ENCODE measurements around the gene ENAM.
A peak's percentile ranks its signal among the peaks of the same experiment; 100 is the strongest.
"Not testable (repeated sequence)": the region's sequence is repeated elsewhere in the genome, so short reads cannot be mapped to it uniquely, and the experiment has no call there.

The ENAM gene

DNA sequence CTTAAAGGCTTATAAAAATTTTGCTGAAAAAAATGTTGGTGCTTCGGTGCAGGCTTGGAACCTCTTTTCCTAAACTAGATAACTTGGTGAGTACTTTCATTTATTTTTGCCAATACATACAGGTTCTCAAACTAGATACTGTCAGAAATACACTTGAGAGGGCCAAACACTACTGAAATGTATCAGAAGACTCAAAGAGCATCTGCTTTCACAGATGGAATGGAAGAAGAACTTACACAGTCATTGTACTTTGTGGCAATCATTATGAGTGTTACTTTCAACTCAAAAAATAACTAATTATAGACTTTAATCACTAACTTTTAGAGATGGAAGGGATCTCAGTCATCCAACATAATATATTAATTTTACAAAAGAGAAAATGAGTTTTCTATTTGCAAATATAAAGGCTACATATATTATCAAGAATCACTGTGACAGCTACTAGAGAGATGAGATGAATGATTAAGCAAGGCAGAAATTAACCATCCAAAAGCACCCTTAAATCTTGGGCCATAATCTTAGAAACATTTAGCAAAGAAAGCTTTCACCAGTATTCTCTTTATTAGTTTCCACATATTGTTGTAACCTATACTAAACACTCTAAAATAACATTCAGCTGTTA lies 1.0 kb downstream of the ENAM start:
- peak; percentile 38 to 49 for ATAC-seq

DNA sequence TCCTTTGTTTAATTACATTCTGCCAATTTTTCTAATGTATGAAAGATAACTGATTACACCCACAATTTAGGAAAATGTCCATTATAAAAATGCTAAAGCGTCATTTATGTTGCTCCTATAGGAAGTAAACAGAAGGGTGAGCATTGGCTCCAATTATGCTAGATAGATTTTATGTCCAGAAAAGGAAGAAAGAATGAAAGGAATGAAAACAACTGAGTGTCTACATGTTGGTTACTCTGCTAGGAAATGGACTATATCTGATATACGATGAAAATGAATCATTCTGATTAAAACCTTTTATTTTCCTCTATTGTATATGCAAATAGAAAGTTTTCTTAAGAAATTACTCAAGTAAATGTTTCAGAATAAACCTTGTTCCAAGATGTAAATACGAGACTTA lies 1.6 kb downstream of the ENAM start:
- no peak for ATAC-seq

DNA sequence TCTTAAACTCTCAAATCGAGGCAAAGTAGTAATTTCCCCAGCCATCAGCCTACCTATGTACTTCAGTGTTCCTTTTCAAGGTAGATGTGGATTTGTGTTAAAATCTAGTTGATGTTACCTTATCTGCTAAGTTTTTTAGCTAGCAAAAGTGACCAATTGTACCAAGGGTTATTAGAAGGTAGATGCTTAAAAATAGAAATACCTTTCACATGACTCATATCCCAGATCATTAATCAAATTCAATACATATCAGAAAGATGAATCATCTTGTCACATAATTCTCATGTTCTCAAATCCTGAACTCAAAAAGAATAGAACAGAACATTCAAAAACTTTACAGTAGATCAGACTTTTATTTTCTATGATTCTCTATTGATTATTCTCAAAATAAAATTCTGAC lies 3.5 kb downstream of the ENAM start:
- ATAC-seq: no peak

DNA sequence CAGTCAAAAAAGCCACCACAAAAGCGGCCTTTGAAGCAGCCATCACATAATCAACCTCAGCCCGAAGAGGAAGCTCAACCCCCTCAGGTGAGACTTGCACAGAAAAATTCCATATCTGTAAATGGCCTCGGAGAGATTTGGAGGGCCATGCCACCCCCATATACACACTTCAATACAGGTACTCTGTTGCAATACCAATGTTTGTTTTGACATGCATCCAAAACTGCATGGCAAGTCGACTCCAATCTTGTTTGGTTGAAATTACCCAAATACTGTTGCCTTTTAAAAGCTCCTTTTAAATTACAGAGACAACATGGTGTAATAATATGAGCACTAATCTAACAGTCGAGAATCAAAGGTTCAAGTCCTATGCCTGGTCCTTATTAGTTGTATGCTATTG lies 5.9 kb downstream of the ENAM start:
- no peak for ATAC-seq

DNA sequence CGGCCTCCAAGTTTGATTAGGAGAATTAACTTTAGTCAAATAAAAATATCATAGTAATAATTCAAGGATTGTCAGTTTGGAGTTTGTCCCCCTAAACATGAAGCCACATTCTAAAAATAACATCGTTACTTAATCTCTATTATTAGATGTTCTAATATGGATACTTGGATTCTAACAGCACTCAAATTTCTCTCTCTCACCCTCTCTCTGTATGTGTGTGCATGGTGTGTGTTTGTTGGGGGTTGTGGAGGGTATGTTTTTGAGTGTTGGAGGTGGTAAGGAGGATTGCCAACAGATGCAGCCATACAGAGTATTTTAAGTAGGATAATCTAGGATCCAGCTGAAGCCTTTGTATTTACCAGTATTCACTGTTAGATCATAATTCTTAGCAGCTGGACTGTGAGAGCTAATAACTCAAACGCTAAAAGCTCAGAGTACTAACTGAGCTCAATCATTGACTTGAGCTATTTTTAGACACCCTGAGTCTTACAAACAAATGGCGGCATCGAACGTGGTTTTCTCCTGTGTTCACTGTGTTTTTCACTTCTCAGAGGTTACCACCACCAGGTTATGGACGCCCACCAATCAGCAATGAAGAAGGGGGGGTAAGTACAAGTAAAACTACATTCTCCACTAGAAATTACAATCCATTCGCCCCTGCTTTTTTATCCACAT lies 8.8 kb downstream of the ENAM start:
- no peak for ATAC-seq

DNA sequence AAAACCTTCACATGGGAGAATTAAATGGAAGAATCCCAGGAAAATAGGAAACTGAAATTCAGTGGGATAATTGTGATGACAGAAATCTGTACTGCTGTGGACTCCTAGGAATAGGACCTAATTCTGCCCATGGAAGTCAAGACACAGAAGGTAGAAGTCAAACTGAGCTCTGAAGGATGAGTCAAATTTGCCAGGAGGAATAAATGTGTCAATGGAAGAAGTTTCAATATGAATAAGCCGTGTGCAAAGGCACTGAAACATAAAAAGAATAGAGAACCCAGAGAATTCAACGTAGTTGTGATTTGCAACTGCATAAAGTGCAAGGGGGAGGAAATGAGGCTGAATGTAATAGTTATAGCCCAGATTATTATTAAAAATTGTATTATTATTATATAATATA lies 11.6 kb downstream of the ENAM start:
- ATAC-seq: peak in 1 of 2 donors; percentile 36

DNA sequence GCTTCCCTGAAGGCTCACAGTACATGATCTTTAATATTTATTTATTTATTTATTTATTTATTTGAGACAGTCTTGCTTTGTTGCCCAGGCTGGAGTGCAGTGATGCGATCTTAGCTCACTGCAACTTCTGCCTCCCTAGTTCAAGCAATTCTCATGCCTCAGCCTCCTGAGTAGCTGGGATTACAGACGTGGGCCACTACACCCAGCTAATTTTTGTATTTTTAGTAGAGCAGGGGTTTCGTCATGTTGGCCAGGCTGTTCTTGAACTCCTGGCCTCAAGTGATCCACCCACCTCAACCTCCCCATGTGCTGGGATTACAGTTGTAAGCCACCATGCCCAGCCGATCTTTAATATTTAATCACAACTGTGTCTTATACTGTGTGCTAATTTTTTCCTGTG lies 22.2 kb downstream of the ENAM start:
- not testable (repeated sequence) for ATAC-seq

DNA sequence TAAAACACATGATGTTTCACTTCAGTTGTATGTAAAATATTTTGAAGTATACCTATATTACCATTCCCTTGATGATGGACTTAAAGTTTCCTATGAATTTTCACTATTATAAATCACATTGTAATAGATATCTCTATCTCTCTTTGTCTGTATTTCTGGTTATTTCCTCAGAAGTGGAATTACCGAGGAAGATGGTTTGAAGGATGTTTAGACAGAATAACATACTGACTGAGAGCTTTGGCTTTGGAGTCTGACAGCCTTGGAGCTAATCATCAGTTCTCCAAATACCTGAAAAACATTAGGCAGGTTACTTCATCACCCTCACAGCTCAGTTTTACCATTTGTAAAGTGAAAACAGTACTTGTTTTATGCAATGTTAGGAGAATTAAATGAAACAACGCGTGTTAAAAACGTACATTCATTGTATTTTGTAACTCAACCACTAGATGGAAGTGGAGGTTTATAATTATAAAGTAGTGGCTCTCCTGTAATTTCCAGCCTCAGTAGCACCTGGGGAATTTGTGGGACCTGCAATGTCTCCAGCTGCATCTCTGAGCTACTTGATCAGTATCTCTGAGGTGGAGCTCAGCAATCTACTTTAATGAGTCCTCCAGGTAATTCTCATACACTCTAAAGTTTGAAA lies 23.4 kb downstream of the ENAM start:
- ATAC-seq: no peak

DNA sequence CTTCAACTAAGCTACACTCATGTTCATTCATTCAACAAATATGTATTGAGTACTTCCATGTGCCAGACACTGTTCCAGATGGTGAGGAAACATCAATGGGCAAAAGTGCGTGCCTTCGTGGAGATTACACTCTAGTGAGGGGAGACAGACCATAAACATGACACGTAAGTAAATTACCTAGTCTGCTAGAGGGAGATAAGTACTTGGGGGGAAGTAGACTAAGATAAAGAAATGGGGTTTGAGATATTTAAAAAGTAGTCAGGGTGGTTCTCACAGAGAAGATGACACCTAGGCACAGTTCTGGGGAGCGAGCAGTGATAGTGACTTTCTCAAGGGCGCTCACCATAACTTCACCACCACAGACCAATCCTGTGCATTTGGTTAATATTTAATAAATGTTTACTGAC lies 26.1 kb downstream of the ENAM start:
- ATAC-seq: no peak

DNA sequence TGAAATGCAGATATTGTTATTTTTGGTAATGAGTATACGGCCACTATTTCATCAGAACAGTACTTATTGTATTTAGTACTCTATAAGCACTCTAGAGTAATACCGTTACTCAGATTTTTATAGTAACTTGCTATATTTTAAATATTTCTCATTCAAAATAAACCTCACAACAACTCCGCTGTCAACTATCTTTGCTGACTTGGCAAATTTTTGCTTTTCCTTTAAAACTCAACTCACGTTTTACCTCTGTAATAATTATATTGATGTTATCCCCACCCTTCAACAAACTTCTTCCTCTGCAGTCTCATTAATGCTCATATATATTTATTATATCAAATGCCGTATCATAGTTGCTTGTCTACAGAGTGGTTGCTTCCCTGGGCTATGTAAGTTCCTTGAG lies 28.8 kb downstream of the ENAM start:
- ATAC-seq: no peak

DNA sequence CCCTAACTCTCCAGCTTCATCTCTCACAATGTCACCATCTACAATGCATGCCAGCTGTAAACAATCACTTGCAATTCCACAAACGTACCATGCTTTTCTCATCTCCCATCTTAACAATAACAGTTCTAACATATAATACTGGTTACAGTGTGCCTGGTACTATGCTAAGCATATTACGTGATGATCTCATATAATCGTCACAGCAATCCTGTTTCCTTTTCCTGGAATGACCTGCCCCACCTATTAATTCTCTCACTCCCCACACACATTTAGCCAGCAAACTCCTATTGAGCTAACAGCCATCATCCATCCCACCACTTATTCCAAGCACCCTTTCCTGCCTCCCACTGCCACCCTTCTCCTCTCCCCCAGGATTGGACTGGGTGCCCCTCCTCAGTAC lies 29.9 kb downstream of the ENAM start:
- no peak for ATAC-seq

DNA sequence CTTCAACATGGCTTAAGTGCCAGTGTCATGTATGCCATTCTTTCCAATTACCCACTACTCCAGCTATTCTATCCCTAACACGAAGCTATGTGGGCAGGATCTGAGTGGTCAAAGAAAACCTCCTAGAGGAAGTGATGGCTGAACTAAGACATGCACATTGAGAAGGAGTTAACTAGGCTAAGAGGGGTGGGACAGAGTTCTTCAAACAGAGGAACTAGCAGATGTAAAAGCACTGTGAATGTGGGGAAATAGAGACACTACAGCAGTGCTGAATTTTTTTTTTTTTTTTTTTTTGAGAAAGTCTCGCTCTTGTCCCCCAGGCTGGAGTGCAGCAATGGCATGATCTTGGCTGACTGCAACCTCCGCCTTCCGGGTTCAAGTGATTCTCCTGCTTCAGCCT lies 31.6 kb downstream of the ENAM start:
- no peak for ATAC-seq

DNA sequence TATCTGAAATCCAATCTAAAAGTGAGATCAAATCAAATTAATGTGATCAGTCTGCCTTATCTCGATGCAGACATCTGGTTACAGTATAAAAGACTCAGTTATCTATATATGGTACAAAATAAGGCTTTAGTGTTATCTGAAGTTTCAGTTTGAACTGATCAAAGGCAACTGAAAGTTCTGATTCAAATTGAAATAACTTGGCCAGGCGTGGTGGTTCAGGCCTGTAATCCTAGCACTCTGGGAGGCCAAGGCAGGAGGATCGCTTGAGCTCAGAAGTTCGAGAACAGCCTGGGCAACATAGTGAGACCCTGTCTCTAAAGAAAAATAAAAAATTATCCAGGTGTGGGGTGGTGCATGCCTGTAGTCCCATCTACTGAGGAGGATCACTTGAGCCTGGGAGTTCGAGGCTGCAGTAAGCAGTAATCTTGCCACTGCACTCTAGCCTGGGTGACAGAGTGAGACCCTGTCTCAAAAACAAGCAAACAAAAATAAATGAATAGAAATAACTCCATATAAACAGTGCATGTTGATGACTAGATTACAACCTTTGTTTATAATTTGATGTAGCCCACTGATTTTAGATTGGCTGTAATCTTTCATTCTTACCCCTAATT lies 32.9 kb downstream of the ENAM start:
- ATAC-seq: peak; percentile 41 to 55

DNA sequence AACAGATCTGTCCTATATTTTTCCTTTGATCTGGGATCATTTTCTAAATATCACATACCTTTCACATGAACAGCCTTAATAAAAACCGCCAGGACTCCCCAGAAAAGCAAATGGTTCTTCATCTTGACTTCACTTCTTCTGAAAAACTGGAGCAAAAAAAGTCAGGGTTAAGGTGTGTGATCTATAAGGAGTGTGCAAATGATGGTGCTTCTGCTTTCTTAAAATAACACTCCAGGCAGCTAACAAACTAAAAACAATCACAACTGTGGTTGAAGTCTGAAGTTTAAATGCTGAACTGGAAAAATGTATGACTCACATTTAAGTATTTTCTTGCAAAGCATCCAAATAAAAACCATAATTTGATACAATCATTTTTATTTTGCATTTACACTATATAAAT lies 37.8 kb downstream of the ENAM start, which contains the start of gene JCHAIN:
Gene JCHAIN, minus strand, starts transcription at position 140 of the 400 bp plus-strand sequence. Its CDS starts 18 bp downstream, at position 122.
- no peak for ATAC-seq

DNA sequence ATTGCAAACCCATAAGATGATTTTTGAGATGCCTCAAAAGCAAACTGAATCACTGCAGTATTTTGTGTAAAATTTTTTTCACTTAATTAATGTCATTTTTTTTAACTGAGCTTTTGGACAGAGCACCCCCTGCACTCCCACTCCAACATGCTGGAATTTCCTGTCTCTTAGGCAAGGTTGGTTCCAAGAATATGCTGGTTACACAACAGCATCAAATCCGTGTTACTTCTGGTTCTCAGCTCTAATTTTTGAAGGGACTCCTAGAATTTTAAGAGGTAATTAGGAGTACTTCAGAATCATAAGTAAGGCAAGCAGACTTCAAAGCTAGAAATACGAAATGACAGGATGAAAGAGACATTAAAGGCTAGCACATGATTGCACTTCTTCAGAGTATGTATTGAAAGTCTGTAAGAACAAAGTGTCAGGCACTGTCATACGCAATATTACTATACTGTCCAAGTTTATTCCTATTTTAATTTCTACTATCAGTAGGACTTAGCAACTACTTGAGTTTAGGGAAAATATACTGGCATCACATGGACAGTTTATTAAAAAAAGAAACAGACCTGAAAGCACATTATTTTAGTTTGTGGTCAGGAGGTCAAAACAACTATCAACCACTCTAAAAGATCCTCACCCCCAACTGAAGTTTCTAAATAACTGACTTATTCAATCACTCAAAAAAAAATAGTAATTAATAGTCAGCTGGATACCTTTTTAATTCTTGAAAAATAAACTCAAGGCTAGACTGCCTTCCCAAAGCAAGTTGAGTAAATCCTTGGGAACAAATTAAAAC lies 39.4 kb downstream of the ENAM start:
- no peak for ATAC-seq

DNA sequence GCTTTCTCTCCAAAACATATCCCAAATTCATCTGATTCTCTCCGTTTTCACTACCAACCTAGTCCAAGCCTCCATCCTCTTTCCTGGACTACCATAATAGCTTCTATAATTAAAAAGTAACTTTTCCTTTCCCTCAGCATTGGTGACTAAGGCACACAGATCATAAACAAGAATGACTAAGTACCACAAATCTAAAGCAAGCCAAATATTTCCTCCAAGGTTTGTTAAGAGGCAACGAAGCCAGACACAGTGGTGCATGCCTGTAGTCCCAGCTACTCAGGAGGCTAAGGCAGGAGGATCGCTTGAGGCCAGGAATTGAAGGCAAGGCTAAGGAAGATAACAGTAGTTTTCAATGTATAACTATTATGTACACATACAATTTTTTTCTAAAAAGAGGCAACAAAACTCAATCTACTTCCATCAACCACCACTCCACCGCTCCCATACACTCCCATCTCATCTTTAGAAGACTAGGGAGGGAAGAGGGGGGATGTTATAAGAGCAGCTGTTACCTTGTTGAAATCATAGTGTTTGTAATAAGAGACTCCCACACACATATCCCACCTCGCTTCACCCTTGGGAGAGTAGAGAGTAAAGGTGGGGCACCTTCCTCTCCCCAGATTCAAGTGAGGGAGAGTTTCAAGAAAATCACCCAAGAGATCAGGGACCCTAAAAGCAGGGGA lies 41.9 kb downstream of the ENAM start:
- no peak for ATAC-seq

DNA sequence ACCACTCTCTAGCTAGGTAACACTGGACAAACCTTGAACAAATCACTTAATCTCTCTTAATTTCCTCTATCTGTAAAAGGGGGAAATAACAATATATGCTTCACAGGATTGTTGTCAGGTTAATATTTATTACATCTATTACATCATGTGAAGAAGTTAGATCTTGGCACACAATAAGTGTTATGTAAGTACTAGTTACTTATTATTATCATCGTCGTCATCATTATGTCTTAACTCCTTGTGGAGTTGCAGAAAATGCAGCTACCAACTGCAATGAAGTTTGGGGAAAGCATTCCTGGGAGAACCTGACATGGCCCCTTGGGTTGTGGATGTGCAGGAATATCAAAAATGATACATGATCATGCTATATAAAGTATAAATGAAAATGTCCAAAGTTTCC lies 42.5 kb downstream of the ENAM start:
- ATAC-seq: no peak

DNA sequence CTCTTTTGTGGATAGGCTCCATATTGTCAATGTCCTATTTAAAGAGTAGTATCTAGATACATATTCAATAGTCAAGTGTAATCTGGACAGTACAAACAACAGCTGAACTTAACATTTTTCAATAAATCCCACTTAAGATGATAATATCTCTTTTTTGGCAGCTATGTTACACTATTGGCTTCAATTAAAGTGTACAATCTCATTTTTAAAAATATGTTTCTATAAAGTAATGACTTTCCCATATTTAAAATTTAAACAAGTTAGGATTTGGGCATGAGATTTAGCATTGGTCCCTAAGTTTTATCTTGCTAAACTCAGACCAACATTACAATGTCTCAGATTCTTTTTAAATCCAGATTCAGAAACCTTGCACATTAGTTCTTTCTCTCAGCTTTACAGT lies 45.6 kb downstream of the ENAM start:
- ATAC-seq: no peak

DNA sequence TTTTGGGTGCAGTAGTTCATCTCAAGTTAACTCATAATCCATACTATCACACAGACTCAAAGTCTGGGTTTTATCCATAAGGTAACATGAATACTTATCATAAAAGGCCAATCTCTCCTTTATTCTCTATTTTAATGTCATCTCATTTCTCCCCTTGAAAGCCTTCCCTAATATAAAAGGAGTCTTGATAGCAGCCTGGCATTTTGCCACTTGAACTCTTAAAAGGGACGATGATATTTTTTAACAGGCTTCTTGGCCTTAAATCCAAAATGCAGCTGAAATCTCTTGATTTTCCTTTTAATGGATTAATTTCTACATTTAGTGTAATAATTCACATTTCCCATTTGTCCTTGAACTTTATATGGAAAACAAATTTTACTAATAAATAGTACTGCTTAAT lies 46.2 kb downstream of the ENAM start:
- ATAC-seq: no peak

DNA sequence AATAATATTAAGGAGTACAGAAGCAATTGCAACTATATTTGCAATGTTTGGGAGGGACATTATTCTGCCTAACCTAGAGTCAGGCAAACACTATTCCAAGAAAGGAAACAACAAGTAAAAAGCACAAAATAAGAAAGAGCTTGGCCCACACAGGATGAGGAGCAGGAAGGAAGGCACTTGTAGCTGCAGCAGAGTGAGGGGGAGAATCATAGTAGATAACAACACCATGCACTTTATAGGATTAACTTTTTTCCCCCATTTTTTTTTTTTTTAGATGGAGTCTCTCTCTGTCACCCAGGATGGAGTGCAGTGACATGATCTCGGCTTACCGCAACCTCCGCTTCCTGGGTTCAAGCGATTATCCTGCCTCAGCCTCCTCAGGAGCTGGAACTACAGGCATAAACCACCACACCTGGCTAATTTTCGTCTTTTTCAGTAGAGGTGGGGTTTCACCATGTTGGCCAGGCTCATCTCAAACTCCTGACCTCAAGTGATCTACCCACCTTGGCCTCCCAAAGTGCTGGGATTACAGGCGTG lies 48.1 kb downstream of the ENAM start:
- no peak for ATAC-seq

DNA sequence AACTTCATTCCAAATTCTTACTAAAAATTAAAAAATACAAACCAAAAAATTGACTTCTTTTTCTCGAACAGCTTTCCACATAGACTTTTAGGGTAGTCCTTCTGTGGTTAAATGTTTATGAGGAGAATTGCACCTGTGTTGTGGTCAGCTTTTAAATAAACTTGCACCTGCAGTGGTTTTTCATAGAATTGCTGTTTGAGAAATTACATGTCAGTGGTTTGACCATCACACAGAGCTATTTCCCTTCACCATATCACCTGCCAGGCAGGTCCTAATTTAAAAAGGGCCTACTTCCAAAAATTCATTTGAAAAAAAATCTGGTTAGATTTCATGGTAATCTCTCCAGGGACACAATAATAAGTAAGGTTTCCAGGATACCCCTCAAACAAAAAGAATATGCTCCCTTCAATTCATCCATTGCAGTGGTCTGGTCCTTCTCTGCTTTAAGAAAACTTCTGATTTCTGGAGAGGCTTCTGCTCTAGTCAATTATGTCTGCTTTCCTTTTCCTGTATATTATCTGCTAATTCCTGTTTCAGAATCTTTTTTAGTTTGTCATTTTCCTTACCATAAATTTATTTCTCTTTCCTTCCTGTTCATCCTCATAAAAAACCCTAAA lies 49.9 kb downstream of the ENAM start:
- no peak for ATAC-seq

DNA sequence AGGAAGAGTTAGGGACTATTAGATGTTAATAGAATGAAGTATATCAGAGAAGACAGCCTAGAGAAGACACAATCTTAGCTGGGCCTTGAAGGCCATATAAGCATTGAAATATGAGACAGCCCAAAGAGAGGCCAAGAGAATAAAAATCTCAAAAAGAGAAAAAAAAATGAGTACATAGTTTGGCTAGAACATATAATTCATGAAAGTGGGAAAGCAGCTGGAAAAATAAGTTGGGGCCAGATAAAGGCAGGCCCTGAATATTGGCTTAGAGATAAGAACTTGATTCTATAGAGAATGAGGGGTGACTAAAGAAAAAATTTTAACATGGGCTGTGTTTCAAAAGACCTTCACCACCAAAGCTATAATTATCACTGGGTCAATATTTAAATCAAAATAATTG lies 52.4 kb downstream of the ENAM start:
- ATAC-seq: no peak
